Large intestine (tissue), 1 donor: ENCODE measurements around the gene HSD11B1L. TPM values are rescaled to one million over a fixed set of nuclear protein-coding genes. Genes with fewer than 3 reads are reported as not detected.

Experiments used
- polyA plus RNA-seq: library from polyadenylated mRNA; unstranded; fragments of 120-200 nt; gene quantifications from one replicate; pipeline ENCODE4 v1.2.1, GENCODE V29; 2013

Gene HSD11B1L
- polyA plus RNA-seq, 1 donor, result 5.7 TPM

Other genes with a start within 250 kb of the HSD11B1L start
- gene ZNRF4, start 225.6 kb upstream of the HSD11B1L start, polyA plus RNA-seq, result not detected
- 0.58 TPM for gene TINCR, start 113.1 kb upstream of the HSD11B1L start, polyA plus RNA-seq
- gene SAFB2, start 58.3 kb upstream of the HSD11B1L start, polyA plus RNA-seq, result 88.5 TPM
- gene SAFB, start 57.9 kb upstream of the HSD11B1L start, polyA plus RNA-seq, result 111 TPM
- gene MICOS13, start 511 bp upstream of the HSD11B1L start, polyA plus RNA-seq, result 48.0 TPM
- gene RPL36, start 9.3 kb downstream of the HSD11B1L start, polyA plus RNA-seq, result 1,331 TPM
- 54.0 TPM for gene LONP1, start 39.1 kb downstream of the HSD11B1L start, polyA plus RNA-seq
- gene CATSPERD, start 39.6 kb downstream of the HSD11B1L start, polyA plus RNA-seq, result not detected
- gene PRR22, start 103.7 kb downstream of the HSD11B1L start, polyA plus RNA-seq, result 4.6 TPM
- gene DUS3L, start 110.1 kb downstream of the HSD11B1L start, polyA plus RNA-seq, result 34.6 TPM
- gene NRTN, start 124.0 kb downstream of the HSD11B1L start, polyA plus RNA-seq, result 2.3 TPM
- 0.99 TPM for gene FUT6, start 158.7 kb downstream of the HSD11B1L start, polyA plus RNA-seq
- gene FUT3, start 170.4 kb downstream of the HSD11B1L start, polyA plus RNA-seq, result 1.0 TPM
- gene FUT5, start 189.5 kb downstream of the HSD11B1L start, polyA plus RNA-seq, result not detected
- gene NDUFA11, start 222.8 kb downstream of the HSD11B1L start, polyA plus RNA-seq, result 203 TPM
- gene VMAC, start 223.8 kb downstream of the HSD11B1L start, polyA plus RNA-seq, result 8.1 TPM
- gene CAPS, start 233.2 kb downstream of the HSD11B1L start, polyA plus RNA-seq, result 16.7 TPM